ENCODE measurements around the gene CPXM1. TPM values are rescaled to one million over a fixed set of nuclear protein-coding genes. Genes with fewer than 3 reads are reported as not detected.
"Not testable (repeated sequence)": the region's sequence is repeated elsewhere in the genome, so short reads cannot be mapped to it uniquely, and the experiment has no call there.

Gene CPXM1
- polyA plus RNA-seq, 10 donors: 39.6 to 68.0 (median 52.1) TPM

DNA sequence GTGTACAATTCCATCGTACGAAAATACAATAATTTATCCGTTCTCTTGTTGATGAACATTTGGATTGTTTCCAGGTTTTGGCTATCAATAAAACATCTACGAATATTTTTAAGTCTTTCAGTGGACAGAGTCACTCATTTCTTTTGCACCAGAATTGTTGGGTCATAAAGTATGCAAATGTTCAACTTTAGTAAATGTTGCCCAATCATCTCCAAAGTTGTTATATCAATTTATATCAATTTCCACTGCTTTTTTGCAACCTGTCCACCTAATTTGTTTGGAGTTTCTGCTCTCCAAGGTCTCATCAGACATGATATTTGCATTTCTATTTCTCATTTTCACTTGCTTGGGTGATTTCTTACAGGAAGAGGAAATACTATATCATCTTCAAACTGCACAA is 26.2 kb upstream of the CPXM1 start:
- no peak for DNase-seq

DNA sequence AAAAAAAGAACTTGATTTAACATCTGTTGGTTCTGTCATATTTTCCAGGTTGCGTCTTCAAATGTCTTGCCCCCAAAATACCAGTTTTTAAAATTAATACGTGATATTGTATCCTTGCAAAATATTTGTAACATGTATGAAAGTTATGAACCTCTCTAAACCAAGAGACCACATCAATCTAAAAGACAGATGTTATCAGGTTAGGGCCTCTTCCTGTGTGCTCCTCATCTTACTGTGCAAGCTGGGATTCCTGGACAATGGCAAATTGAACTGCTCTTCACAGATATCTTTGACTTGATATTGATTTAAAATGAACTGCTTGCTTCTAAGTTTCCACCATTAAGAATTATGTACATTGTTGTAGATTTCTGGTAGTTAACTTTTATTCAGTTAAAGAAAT is 25.3 kb upstream of the CPXM1 start:
- DNase-seq: no peak

- DNase-seq: no peak
Observed at GRCh38 chr20:2822073-2822472, 21.6 kb upstream of the CPXM1 start.

DNA sequence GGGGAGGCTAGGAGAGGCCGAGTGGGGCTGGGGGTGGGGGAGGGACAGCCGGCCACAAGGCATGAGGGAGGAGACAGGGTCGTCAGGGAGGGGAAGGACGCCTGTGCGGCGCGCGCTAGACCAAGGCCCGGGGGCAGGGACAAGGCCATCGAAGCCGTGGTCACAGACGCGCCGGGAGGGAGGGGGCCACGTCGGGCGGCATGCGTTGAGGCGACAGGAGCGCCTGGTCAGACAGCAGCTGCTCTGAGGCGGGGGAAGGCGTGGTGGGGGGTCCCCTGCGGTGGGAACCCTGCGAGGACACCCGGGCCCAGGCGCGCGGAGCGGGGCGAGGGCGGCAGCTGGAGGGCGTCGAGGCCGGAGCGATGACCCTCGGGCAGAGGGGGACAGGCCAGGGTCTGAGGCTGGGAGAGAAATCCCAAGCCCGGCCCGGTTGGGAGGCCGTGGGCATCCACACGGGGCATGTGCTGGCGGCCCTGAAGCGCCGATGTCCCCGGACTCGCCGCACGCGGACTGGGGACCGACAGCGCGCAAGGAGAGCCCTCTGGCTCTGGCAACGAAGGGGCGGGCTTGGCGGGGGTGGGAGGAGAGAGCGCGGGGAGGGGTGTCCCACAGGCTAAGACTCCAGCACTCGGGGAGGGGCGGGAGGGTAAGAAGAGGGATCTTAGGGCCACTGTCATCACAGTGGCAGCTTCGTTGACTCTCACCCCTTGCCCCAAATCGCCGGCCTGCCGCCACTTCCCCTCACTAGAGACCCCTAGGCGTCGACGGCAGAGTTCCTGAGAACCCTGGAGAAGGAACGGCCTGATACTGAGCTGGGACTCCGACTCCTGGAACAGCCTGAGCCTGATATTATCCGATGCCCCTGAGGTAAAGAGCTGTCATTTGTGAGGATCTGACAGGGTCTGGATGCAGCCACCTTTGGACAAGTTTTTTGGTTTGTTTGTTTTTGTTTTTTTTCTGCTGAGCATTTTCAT is 20.8 kb upstream of the CPXM1 start:
- DNase-seq: no peak

- DNase-seq: peak in 2 of 3 donors; percentile 18 to 53
Observed at GRCh38 chr20:2820084-2820895, 19.9 kb upstream of the CPXM1 start.

- no peak for DNase-seq
Observed at GRCh38 chr20:2817891-2818595, 17.6 kb upstream of the CPXM1 start.

DNA sequence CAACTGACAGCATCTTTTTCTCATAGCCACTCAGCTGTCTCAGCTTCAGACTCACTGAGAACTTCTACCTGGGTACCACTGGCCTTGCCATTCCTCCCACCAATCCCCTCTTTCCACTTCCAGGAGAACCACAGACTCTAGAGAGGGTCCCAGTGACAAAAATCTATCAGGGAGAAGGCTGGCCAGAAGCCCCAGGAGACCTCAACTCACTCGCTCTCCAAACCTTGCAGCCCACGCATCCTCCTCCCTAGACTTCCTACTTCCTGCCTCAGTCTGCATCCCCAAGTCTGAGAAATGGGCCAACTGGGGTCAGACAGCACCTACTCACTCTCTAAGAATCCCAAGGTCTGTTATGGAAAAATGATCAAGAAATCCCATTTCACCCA is 16.9 kb upstream of the CPXM1 start:
- DNase-seq: no peak

DNA sequence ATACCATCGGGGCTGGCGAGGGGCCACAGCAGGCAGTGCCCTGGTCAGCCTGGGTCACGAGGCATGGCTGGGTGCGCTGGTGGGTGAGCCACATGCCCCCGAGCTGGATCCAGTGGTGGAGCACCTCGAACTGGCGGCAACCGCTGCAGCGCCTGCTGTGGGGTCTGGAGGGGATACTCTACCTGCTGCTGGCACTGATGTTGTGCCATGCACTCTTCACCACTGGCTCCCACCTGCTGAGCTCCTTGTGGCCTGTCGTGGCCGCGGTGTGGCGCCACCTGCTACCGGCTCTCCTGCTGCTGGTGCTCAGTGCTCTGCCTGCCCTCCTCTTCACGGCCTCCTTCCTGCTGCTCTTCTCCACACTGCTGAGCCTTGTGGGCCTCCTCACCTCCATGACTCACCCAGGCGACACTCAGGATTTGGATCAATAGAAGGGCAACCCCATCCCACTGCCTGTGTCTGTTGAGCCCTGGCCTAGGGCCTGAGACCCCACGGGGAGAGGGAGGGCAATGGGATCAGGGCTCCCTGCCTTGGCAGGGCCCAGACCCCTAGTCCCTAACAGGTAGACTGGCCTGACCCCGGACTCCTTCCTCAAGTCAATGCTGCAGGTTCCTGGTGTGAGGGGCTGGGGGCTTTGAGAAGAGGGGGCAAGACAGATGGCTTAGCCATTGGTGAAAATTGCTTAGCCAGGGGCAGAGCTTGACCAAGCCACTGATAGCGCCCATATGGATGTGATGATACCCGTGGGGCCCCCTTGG is 16.3 kb upstream of the CPXM1 start:
- no peak for DNase-seq

DNA sequence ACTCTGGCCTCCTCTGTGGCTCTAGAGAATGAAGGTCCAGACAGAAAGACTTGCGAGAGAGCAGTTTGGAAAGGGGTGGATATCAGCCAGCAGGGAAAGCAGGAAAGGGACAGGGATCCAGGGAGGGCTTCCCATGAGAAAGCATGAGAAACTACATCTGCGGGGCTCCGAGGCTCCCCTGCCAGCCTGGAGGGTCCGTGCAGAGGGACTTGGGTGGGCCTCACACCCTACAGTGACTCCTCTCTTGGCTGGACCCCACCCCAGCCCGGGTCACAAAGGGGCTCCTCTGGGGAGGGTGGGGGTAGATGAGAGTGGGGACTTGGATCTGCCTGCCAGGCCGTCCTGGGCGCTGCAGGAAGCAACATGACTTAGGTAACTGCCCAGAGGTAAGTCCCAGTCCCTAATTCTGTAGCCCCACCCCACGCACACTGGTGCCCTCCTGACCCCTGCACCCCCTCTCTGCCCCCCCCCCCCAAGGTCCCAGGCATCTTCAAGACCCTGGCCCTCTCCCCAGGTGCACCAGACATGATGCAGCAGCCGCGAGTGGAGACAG is 15.7 kb upstream of the CPXM1 start, which contains the start of gene TMEM239:
TMEM239 (plus strand) TSS at position 335 of the 553 bp plus-strand sequence; CDS start at position 526, 191 bp downstream.
- no peak for DNase-seq

DNA sequence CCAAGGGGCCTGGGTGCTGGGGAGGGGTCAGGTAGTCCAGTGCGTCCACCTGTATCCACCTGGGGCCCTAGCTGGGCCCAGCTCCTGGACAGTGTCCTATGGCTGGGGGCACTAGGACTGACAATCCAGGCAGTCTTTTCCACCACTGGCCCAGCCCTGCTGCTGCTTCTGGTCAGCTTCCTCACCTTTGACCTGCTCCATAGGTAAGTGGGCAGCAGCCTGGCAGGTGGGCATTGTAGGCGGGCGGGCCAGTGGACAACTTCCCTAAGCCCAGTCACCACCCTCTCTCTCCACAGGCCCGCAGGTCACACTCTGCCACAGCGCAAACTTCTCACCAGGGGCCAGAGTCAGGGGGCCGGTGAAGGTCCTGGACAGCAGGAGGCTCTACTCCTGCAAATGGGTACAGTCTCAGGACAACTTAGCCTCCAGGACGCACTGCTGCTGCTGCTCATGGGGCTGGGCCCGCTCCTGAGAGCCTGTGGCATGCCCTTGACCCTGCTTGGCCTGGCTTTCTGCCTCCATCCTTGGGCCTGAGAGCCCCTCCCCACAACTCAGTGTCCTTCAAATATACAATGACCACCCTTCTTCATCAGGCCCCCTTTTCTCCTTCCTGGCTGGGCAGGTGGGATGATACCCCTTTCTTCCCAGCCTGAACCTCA is 14.9 kb upstream of the CPXM1 start:
- no peak for DNase-seq

- peak in 2 of 3 donors; percentile 45 to 98 for DNase-seq
Observed at GRCh38 chr20:2814587-2815051, 14.2 kb upstream of the CPXM1 start, which contains the start of gene C20orf141. Gene C20orf141, plus strand, starts transcription at chr20:2814987. Its CDS starts 198 bp downstream, at chr20:2815185.

- no peak for DNase-seq
Observed at GRCh38 chr20:2814076-2814475, 13.6 kb upstream of the CPXM1 start.

GRCh38 chr20:2812189-2812588 is 11.8 kb upstream of the CPXM1 start:
- DNase-seq: no peak

DNA sequence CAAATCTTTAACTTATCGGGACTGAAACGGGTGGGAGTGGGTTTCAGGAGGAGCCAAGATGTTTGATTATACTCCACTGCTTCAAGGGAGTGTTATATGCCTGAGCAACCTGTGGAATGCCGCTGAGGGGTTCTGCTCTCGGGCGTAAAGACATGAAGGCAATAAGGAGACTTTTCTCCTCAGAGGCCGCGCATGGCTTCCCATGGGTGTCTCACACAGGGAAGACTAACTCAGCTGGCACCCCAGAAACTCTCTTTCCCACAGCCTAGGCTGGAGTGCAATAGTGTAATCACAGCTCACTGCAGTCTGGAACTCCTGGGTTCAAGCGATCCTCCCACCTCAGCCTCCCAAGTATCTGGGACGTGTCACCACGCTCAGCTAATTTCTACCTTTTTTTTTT is 9.3 kb upstream of the CPXM1 start:
- DNase-seq: no peak

DNA sequence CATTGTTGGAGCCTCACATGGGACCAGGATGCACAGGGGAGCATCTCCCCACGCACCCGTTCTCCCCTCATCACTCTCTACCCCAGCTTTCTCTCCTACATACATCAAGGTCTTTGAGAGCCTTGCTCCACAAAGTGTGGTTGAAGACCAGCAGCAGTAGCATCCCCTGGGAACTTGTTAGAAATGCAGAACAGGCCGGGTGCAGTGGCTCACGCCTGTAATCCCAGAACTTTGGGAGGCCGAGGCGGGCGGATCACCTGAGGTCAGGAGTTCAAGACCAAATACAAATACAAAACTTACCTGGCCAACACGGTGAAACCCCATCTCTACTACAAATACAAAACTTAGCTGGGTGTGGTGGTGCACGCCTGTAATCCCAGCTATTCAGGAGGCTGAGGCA is 7.5 kb upstream of the CPXM1 start:
- not testable (repeated sequence) for DNase-seq

GRCh38 chr20:2807019-2807418 is 6.6 kb upstream of the CPXM1 start:
- no peak for DNase-seq

DNA sequence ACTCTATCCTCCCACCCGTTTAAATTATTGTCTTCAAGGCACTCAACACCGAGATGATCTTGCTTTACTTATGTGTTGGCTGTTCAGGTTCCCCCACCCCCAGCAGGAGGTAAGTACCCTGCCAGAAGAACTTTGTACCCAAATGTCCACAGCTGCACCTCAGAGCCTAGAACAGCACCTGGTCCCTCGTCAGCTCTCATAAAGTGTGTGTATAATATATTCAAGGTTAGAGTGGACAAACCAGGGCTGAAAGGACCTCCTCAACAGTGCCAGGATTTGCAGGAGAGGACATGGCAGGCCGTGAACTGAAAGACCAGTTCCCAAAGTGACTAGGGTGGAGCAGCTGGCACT is 5.9 kb upstream of the CPXM1 start:
- no peak for DNase-seq

DNA sequence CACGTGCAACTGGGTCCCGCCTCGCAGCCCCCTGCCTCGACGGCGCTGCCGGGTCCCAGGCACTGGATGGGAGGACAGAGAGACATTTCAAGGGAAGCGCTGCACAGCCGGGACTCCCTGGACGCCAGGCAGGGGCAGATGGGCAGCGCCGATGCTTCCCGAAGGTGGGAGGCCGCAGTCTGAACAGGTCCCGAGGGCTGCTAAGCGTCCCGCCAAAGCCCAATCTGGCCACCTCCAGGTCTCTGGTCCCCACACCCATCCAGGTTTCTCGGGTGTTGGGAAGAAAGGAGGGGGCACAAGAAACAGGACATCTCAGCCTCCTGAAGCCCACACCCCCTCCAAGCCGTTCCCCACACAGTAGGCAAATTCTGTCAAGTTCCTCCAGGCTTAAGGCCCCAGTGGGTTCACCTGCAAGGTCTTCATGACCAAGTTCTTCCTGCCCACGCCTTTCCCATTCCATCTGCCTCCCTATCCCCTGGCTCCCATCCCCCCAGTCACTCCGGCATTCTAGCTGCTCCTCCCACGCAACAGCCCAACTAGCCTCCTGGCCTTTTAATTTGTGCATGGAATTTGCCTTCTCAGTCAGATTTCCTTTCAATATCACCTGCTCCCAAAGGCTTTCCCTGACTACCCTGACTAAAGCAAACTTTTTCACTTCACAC is 5.4 kb upstream of the CPXM1 start:
- no peak for DNase-seq

DNA sequence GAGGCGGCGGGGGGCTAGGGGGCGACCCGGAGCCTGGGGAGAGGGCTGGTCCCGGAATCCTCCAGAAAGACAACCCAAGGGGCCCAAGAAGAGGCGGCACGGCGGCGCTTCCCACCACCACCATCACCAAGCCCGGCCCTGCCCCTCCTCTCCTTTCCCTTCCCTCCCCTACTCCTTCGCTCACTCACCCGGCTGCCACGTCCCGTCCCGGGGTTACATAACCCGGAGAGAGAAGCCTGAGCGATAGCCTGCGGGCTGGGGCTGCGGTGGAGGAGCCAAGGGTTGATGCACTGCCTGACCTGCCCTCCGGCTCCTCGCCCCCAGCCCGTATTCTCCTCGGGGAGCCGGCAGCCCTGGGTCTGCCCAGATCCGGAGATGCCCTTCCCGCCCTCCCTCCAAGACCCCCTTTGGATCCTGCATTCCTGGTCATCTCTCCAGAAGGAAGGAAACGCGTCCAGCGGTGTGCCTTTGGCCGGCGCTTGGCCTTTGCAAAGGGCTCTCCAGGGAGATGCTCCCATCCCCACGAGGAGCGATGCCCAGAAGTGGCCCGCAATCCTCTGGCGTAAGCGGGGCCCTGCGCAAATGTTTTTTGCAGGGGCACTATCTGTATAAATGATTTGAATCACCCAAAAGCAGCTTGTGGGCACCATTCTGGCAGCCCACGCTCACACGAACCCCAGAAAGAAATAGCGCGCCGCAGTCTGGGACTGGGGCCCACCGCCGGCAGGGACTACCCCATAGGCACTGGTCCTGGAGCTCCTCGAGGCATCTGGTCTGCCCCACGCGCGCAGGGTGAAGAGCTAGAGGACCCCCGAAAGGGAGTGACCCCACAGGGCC is 4.6 kb upstream of the CPXM1 start:
- DNase-seq: no peak

Data from muscle of back (tissue), 11 donors.